Natural killer cell treated with Interleukin-12 subunit alpha and Interleukin-12 subunit beta and Interleukin-15 and Interleukin-18, amount 100 ng/mL, for 72 hours (primary cell): ENCODE measurements around the gene HSPB8. TPM values are rescaled to one million over a fixed set of nuclear protein-coding genes. Genes with fewer than 3 reads are reported as not detected.

ENCODE experiments used
- ATAC-seq, 2 donors: fragments of 150-1000 bp; cut with Tn5 transposase in 1 of 2; sonication (Bioruptor Pico), chemical (Tn5 transposase) in 1 of 2; 2 replicates each; pipeline ENCODE4 v1.10.0; 2021
- DNase-seq: peaks from one replicate; pipeline ENCODE4 v3.0.0; 2022; ENCODE audit warnings: low spot score
- H3K27ac Mint-ChIP-seq, 2 donors: 1 replicate in 1 of 2; 2 replicates in 1 of 2; pipeline ENCODE4 v1.8.0; 2022; ENCODE audit warnings: mixed read lengths in 2 of 2, mild to moderate bottlenecking in 1 of 2, moderate library complexity in 1 of 2
- H3K27me3 Mint-ChIP-seq, 2 donors: 1 replicate in 1 of 2; 2 replicates in 1 of 2; pipeline ENCODE4 v1.8.0; 2022; ENCODE audit warnings: mixed read lengths in 2 of 2
- H3K36me3 Mint-ChIP-seq: one replicate; pipeline ENCODE4 v1.8.0; 2022; ENCODE audit warnings: mixed read lengths
- H3K4me1 Mint-ChIP-seq, 2 donors: 1 replicate in 1 of 2; 2 replicates in 1 of 2; pipeline ENCODE4 v1.8.0; 2022; ENCODE audit warnings: low read depth in 2 of 2, mixed read lengths in 2 of 2, mild to moderate bottlenecking in 1 of 2
- H3K4me3 Mint-ChIP-seq: one replicate; pipeline ENCODE4 v1.8.0; 2022; ENCODE audit warnings: mixed read lengths
- H3K9me3 Mint-ChIP-seq: 2 replicates; pipeline ENCODE4 v1.8.0; 2022; ENCODE audit warnings: mixed read lengths
- total RNA-seq, 2 donors: library from RNA; stranded (reverse); gene quantifications; one replicate each; pipeline ENCODE4 v1.2.3, GENCODE V29; 2022

Gene HSPB8
- total RNA-seq, 2 donors from 2014 or later = not detected

DNA sequence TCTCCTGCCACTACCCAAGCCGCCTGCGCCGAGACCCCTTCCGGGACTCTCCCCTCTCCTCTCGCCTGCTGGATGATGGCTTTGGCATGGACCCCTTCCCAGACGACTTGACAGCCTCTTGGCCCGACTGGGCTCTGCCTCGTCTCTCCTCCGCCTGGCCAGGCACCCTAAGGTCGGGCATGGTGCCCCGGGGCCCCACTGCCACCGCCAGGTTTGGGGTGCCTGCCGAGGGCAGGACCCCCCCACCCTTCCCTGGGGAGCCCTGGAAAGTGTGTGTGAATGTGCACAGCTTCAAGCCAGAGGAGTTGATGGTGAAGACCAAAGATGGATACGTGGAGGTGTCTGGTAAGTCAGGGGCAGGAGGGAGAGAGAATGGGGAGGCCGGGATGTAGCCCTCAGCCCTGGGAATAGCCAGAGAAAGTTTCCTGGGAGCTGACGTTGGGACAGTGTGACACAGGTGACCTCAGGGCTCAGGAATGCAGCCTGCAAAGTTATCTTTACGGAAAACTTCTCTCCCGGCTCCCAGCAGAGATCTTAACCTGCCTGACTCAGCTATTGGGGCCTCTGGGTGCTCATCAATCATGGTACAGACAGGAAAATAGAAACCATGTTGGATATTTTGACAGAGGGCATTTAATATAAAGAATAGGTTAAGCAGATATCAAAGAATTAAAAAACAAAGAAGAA lies 747 bp downstream of the HSPB8 start:
- H3K4me3 Mint-ChIP-seq = no peak overlapping the region
- peaks cover 6 to 9% of the 10 kb centered on the region in 2 donors for H3K27me3 Mint-ChIP-seq
- no peaks in the 10 kb centered on the region for H3K9me3 Mint-ChIP-seq
- H3K4me1 Mint-ChIP-seq = no peaks in the 10 kb centered on the region
- H3K27ac Mint-ChIP-seq = no peak overlapping the region
- DNase-seq (no peak), ATAC-seq (no peak)
- H3K36me3 Mint-ChIP-seq = no peaks in the 10 kb centered on the region

DNA sequence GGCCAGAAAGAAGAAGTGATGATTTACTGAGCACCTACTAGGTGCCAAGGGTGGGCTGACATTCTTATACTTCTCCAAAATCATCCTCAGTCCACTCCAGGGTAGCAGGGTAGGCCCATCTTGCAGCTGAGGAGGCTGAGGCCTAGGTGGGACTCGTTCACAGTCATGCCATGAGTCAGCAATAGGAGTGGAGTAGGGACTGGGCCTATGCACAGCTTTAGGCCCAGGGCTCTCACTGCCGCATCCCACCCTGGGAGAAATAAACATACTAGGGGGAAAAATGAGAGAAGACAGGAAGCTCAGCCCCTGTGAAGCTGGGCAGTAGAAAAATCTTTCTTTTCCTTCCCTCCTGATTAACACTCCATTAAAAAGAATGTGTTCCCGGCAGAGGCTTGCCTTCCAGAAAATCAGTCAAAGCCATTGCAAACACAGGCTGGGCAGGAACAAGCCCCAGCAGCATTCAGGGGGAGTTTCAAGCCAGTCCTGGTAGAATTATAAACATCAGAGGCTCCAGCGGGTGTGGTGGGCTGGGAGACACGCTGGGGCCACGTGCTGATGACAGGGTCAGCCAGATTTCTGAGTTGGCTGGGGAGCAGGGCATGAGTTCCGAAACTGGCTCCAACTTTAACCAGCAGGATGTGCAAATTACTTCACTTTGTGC lies 1.8 kb downstream of the HSPB8 start:
- Mint-ChIP-seq H3K9me3 (no peaks in the 10 kb centered on the region), H3K27me3 (peaks cover 6 to 9% of the 10 kb centered on the region in 2 donors), H3K4me1 (no peaks in the 10 kb centered on the region), H3K27ac (no peak overlapping the region), H3K36me3 (no peaks in the 10 kb centered on the region), H3K4me3 (no peak overlapping the region)
- DNase-seq = no peak
- no peak for ATAC-seq

DNA sequence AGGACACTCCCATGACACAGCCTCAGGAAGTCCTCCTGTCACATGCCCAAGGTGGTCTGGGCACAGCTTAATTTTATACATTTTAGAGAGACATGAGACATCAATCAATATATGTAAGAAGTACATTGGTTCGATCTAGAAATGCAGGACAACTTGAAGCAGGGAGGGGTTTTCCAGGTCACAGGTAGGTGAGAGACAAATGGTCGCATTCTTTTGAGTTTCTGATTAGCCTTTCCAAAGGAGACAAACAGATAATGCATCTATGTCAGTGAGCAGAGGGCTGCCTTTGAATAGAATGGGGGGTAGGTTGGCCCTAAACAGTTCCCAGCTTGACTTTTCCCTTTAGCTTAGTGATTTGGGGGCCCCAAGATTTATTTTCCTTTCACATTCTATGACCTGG lies 2.5 kb downstream of the HSPB8 start:
- peaks cover 6 to 8% of the 10 kb centered on the region in 2 donors for H3K27me3 Mint-ChIP-seq
- H3K4me3 Mint-ChIP-seq = no peak overlapping the region
- no peaks in the 10 kb centered on the region for H3K36me3 Mint-ChIP-seq
- ATAC-seq (no peak), DNase-seq (no peak)
- no peaks in the 10 kb centered on the region for H3K4me1 Mint-ChIP-seq
- no peaks in the 10 kb centered on the region for H3K9me3 Mint-ChIP-seq
- no peak overlapping the region for H3K27ac Mint-ChIP-seq

DNA sequence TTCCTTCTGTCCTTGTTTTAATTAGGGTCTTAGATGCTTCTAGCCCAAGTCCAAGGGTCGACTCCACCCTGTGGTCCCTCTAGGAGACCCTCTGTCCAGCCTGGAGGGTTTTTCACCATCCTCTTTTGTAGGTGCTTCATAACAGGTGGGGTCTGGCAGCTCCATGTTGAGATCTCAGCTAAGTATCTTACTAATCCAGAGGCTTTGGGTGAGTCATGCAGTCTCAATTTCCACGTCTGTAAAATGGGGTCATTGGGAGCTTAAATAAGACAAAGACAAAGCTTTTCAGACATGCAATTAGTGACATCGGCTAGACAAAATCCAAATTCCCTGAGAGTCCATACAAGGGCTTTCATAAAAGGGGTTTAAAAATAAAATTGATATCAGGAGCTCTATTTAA lies 3.2 kb downstream of the HSPB8 start:
- DNase-seq = no peak
- Mint-ChIP-seq H3K4me1 (no peaks in the 10 kb centered on the region), H3K27ac (no peak overlapping the region), H3K9me3 (no peaks in the 10 kb centered on the region), H3K27me3 (peaks cover 6% of the 10 kb centered on the region in 2 donors), H3K4me3 (no peak overlapping the region), H3K36me3 (no peaks in the 10 kb centered on the region)
- no peak for ATAC-seq

DNA sequence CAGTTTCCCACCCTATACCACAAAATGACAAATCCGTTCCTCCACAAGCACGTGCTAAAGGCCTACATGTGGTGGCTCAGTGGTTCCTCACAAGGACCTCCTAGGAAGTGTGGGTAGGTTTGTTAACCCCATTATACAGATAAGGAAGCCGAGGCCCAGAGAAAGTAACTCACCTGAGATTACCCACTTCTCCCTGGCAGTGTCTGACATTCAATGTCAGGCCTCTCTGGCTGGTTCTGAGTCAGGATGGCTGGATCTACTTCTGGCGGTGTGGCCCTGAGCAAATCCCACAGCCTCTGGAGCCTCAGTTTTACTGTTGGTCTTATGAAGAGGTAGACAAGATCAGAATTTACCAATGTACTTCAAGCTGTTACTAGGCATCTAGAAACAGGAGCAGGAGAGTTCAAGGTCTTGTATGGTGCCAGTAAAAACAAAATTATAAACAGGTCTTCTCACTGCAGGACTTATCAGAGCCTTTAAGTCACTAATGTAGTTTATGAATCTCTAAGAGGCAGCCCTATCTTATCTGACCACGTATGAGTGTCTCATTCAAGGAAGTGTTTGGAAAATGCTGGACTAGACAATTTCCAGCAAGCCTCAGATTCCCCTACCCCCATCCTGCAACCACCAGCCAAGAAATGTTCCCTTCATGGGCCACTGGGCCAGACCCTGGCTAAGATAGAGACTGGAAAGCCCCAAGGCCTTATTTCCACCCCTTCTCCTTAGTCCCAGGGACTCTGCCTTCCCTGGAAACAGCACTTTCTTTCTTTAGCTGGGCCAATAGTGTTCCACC lies 4.2 kb downstream of the HSPB8 start:
- H3K36me3 Mint-ChIP-seq = no peaks in the 10 kb centered on the region
- no peak for DNase-seq
- no peaks in the 10 kb centered on the region for H3K9me3 Mint-ChIP-seq
- ATAC-seq = no peak
- H3K4me3 Mint-ChIP-seq = no peak overlapping the region
- H3K27me3 Mint-ChIP-seq = peaks cover 6% of the 10 kb centered on the region in 2 donors
- no peaks in the 10 kb centered on the region for H3K4me1 Mint-ChIP-seq
- no peak overlapping the region for H3K27ac Mint-ChIP-seq

DNA sequence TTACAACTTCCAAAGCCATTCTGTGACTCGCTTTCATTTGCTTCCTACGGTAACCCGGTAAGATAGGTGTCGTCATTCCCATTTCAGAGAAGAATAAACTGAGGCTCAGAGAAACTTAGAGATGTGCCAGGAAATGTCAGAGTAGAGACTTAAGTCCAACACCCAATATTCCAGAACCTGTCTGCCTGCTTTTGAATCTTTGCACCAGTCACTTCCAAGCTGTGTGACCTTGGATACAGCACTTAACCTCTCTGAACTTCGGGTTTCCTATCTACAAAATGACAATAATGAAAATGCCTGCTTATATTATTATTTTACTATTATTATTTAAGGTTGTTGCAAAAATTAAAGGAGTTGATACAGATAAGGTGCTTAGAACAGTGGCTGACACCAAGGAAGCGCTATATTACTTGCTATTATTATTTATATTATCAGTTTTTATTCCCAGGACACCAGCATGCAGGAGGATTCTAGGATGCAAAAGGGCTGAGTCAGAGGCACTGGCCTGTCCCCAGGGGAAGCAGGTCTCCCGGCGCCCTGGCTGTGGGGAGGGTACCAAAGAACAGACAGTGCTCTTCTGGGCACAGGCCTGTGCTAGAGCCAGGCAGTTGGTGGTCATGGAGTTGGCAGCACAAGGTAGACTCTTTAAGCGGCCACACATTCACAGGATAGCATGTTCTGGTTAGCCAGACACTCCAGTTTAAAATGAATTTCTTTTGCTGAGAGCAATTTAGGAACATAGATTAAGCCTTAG lies 5.4 kb downstream of the HSPB8 start:
- no peaks in the 10 kb centered on the region for H3K36me3 Mint-ChIP-seq
- no peak for DNase-seq
- no peaks in the 10 kb centered on the region for H3K9me3 Mint-ChIP-seq
- H3K4me3 Mint-ChIP-seq = no peak overlapping the region
- H3K27me3 Mint-ChIP-seq = peaks cover 4 to 6% of the 10 kb centered on the region in 2 donors
- ATAC-seq = no peak
- H3K27ac Mint-ChIP-seq = no peak overlapping the region
- H3K4me1 Mint-ChIP-seq = no peaks in the 10 kb centered on the region

DNA sequence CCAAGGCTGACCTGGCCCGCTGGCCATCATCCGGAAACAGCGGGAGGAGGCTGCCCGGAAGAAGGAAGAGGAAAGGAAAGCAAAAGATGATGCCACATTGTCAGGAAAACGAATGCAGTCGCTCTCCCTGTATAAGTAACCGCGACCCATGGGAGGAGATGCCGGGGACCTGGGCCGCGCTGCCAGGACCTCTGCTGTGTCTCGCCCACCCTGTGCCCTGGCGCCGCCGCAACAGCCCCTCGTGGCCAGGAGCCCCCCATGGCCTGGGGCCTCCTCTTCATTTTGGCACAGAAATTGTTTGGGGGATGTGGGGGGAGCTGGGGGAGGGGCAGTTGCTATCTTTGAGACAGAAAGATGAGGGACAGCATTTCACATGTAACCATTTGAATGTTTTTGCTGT lies 16.5 kb downstream of the HSPB8 start:
- Mint-ChIP-seq H3K9me3 (no peaks in the 10 kb centered on the region), H3K4me1 (no peaks in the 10 kb centered on the region), H3K27me3 (peaks cover 0 to 8% of the 10 kb centered on the region in 2 donors), H3K36me3 (no peaks in the 10 kb centered on the region), H3K27ac (no peak overlapping the region), H3K4me3 (no peak overlapping the region)
- DNase-seq = no peak
- ATAC-seq = no peak

DNA sequence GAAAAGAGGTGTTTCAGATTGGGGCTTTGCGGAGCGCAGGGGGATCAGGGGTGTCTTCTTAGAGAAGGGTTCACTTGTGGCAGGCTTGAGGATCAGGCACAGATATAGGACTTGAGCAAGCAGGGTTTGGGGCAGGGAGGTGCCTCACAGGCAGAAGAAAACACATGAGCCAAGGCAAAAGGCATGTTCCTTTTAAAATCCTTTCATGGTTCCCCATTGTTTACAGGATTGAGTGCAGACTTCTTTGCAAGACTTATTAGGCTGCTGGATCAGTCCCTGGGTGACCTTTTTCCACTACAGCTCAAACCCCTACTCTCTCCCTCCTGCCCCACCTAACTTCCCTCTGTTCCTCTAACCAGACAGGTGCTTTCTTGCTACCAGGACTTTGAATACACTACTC lies 19.7 kb downstream of the HSPB8 start:
- Mint-ChIP-seq H3K27me3 (peaks cover 0 to 8% of the 10 kb centered on the region in 2 donors), H3K27ac (no peak overlapping the region), H3K36me3 (no peaks in the 10 kb centered on the region), H3K9me3 (no peaks in the 10 kb centered on the region), H3K4me1 (no peaks in the 10 kb centered on the region), H3K4me3 (no peak overlapping the region)
- ATAC-seq = no peak
- no peak for DNase-seq

DNA sequence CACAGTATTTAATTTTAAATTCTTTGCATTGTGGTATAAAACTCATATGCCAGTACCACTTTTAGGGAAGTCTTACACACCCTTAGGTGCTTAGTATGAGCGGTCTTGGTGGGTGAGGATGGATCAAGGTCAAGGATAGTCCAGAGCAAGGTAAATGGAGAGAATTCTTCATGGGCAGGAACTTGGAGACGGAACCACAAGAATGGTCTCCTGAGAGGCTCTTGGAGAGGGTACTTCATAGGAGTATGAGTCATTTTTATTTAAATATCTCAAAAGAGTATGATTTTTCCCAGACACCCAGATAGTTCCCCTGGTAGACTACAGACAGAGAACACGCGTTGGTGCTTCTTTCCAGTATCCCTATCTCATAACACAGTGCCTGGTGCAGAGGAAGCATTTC lies 21.9 kb downstream of the HSPB8 start:
- no peaks in the 10 kb centered on the region for H3K36me3 Mint-ChIP-seq
- H3K27ac Mint-ChIP-seq = no peak overlapping the region
- DNase-seq = no peak
- no peaks in the 10 kb centered on the region for H3K27me3 Mint-ChIP-seq
- no peaks in the 10 kb centered on the region for H3K4me1 Mint-ChIP-seq
- H3K9me3 Mint-ChIP-seq = no peaks in the 10 kb centered on the region
- H3K4me3 Mint-ChIP-seq = no peak overlapping the region
- ATAC-seq = no peak

DNA sequence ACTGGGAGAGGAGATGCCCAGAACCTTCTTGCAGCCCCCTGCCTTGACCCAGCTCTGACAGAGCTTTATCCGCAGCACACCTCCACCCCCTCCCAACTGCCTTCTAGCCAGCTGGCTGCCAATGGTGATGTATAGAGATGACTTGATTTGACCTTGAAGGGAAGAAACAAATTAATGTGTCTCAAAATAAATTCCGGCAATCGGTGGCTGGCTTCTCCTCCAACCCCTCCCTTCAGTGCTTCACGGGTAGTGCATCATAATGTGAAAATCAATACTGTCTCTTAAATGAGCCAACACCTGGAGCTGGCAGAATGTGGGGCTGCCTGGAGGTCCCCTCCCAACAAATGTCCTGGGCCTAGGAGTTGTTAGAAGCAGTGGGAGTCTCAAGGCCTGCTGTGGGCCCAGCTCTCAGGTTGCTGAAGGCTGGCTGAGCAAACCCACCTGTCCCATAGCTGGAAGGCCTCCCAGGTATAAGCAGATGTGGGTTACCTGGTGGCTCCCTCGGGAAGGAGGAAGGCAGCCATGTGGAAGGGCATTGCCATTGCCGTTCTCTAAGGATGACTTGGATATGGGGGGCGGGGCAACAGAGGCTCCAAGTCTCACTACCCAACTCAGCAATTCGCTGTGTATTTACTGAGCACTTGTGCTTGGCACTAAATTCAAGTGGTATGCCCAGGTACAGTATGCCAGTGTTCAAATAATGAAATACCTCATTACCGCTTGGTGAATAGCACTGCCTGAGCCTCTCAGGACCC lies 23.2 kb downstream of the HSPB8 start:
- no peak overlapping the region for H3K27ac Mint-ChIP-seq
- no peaks in the 10 kb centered on the region for H3K9me3 Mint-ChIP-seq
- no peaks in the 10 kb centered on the region for H3K36me3 Mint-ChIP-seq
- no peak for ATAC-seq
- H3K27me3 Mint-ChIP-seq = no peaks in the 10 kb centered on the region
- DNase-seq = no peak
- no peak overlapping the region for H3K4me3 Mint-ChIP-seq
- no peaks in the 10 kb centered on the region for H3K4me1 Mint-ChIP-seq

DNA sequence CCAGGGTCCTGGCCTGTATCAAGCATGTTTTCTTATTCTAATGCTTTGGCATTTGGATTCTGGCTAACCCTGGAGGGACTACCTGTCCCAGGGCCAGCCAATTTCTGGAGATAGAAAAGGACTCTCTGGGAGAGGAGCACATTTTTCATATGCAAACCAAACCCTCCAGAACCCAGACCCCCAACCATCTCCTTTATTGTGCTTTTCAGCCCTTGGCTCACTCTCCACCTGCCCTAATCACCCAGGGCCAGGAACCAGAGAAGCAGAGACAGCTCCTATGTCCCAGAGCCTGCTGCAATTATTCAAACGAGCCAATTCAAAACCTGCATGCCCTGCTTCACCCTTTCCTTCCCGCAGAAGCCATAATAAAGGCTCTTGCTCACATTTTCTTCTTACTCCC lies 23.8 kb downstream of the HSPB8 start:
- ATAC-seq = no peak
- Mint-ChIP-seq H3K36me3 (no peaks in the 10 kb centered on the region), H3K9me3 (no peaks in the 10 kb centered on the region), H3K4me3 (no peak overlapping the region), H3K27me3 (no peaks in the 10 kb centered on the region), H3K27ac (no peak overlapping the region), H3K4me1 (no peaks in the 10 kb centered on the region)
- no peak for DNase-seq

DNA sequence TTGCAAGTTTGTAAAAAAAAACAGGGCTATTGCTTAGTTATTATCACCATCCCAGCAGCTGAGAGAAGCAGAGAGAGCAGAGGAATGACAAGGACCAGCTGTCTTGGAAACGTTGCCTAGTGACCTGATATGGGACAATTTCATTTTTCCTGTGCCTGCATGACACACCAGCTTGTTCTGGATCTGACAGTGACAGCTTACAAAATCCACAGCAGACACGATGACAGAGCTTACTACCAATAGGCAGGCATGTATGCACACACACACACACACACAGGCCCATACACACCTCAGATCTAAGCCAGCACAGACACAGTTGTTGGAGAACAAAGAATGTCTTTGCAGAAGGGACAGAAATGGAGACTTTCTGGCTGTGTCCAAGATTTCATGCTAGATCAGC lies 25.4 kb downstream of the HSPB8 start:
- Mint-ChIP-seq H3K27ac (no peak overlapping the region), H3K4me3 (no peak overlapping the region), H3K27me3 (peaks cover 0 to 5% of the 10 kb centered on the region in 2 donors), H3K9me3 (no peaks in the 10 kb centered on the region), H3K4me1 (no peaks in the 10 kb centered on the region), H3K36me3 (no peaks in the 10 kb centered on the region)
- DNase-seq (no peak), ATAC-seq (no peak)

DNA sequence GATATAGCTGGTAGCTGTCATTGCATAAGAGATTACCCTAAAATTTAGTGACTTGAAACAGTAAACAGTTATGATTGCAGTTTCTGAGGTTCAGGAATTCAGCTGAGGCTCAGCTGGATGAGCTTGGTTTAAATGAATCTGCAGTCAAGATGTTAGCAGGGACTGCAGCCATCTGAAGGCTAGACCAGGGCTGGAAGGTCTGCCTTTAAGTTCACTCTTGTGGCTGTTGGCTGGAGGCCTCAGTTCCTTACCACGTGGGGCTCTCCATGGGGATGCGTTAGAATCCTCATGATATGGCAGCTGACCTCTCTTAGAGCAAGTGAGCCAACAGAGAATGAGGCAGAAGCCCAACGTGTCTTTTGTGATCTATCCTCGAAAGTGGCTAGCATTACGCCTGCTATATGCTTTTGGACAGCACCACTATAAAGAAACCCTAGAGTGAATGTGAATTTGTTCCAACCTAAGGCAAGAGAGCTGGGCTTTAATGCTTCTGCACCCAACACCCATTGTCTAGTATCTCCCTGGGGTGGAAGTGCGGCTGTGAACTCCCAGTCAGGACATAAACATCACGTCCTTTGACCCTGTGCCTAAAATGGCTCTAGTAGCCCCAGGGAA lies 26.0 kb downstream of the HSPB8 start:
- no peaks in the 10 kb centered on the region for H3K36me3 Mint-ChIP-seq
- no peaks in the 10 kb centered on the region for H3K4me1 Mint-ChIP-seq
- H3K4me3 Mint-ChIP-seq = no peak overlapping the region
- no peak for ATAC-seq
- no peaks in the 10 kb centered on the region for H3K9me3 Mint-ChIP-seq
- H3K27me3 Mint-ChIP-seq = peaks cover 0 to 5% of the 10 kb centered on the region in 2 donors
- no peak for DNase-seq
- no peak overlapping the region for H3K27ac Mint-ChIP-seq
